SJCRH30 (cell line): ENCODE measurements around the gene ARID5B. TPM values are rescaled to one million over a fixed set of nuclear protein-coding genes. Genes with fewer than 3 reads are reported as not detected.
A peak's percentile ranks its signal among the peaks of the same experiment; 100 is the strongest.

ENCODE experiments used
- DNase-seq, 2 experiments: peaks; one replicate each; pipeline ENCODE4 v3.0.0-alpha.2; 2015 to 2020
- H3K27ac ChIP-seq: fragments of 250-450 bp; sonication (Bioruptor Pico); 2 replicates; pipeline ENCODE4 v1.5.1; 2020; ENCODE audit warnings: mild to moderate bottlenecking, moderate library complexity
- H3K27me3 ChIP-seq: fragments of 250-450 bp; sonication (Bioruptor Pico); 2 replicates; pipeline ENCODE4 v1.5.1; 2020; ENCODE audit warnings: mild to moderate bottlenecking, moderate library complexity
- H3K36me3 ChIP-seq: fragments of 250-450 bp; sonication (Bioruptor Pico); 2 replicates; pipeline ENCODE4 v1.5.1; 2020; ENCODE audit warnings: mild to moderate bottlenecking, moderate library complexity
- H3K4me1 ChIP-seq: fragments of 250-450 bp; sonication (Bioruptor Pico); 2 replicates; pipeline ENCODE4 v1.5.1; 2020; ENCODE audit warnings: mild to moderate bottlenecking, moderate library complexity
- H3K4me3 ChIP-seq: fragments of 250-450 bp; sonication (Bioruptor Pico); 2 replicates; pipeline ENCODE4 v1.5.1; 2020; ENCODE audit warnings: mild to moderate bottlenecking, moderate library complexity
- H3K9me3 ChIP-seq: fragments of 250-450 bp; sonication (Bioruptor Pico); replicated peaks from 2 replicates; pipeline ENCODE4 v1.5.1; 2020; ENCODE audit warnings: mild to moderate bottlenecking, moderate library complexity
- total RNA-seq: library from RNA; depleted of rRNA; stranded (reverse); fragments of >200 nt; shearing (Covaris generic); gene quantifications from 2 replicates; pipeline ENCODE4 v1.2.3, GENCODE V29; 2014

The ARID5B gene
- total RNA-seq, 1 experiment from 2014 or later = 10.3 TPM

GRCh38 chr10:62029401-62029800 lies 127.9 kb downstream of the ARID5B start:
- no peaks in the 10 kb centered on the region for H3K36me3 ChIP-seq
- H3K27ac ChIP-seq = no peak overlapping the region
- H3K4me3 ChIP-seq = no peak overlapping the region
- no peak for DNase-seq
- no peaks in the 10 kb centered on the region for H3K9me3 ChIP-seq
- H3K4me1 ChIP-seq = no peaks in the 10 kb centered on the region
- H3K27me3 ChIP-seq = no peaks in the 10 kb centered on the region

DNA sequence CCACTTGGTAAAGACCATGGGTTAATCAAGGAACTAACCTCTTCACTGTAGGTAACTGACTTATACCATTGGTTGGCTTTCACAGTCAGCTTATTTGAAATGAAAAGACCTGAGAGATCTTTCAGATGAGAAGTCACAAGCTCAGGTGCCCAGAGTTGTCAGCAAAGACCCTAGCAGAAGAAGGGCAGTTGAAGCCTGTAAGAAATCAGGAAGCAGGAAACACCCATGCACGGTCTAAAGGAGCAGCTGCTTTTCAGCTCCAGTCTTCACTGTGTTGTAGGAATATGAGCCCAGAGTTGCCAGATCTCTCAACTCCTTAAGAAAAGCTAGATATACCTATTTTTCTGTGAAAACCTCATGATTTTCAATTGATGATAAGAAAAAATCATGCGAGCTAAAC lies 130.0 kb downstream of the ARID5B start:
- H3K36me3 ChIP-seq = no peaks in the 10 kb centered on the region
- no peaks in the 10 kb centered on the region for H3K27me3 ChIP-seq
- DNase-seq = no peak
- no peaks in the 10 kb centered on the region for H3K9me3 ChIP-seq
- H3K4me3 ChIP-seq = no peak overlapping the region
- no peak overlapping the region for H3K27ac ChIP-seq
- H3K4me1 ChIP-seq = no peaks in the 10 kb centered on the region

DNA sequence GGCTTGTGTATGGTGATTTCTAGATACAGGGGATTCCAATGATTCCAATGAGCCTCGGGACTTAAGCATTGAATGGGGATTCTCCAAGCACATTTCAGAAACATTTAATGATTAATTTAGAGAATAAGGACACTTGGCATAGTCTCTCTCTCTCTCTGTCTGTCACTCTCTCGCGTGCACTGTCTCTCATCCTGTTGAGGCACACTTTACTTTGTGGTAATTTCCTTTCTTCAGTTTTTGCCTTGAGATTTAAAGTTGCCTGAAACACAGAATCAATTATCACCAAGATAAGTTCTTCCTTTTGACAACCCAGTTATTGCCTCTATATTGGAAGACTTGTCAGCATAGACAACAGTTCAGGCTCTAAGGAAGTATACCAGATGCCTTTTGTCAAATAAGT lies 131.6 kb downstream of the ARID5B start:
- H3K36me3 ChIP-seq = no peaks in the 10 kb centered on the region
- peaks cover 11% of the 10 kb centered on the region for H3K4me1 ChIP-seq
- DNase-seq = no peak
- no peak overlapping the region for H3K27ac ChIP-seq
- no peaks in the 10 kb centered on the region for H3K9me3 ChIP-seq
- no peak overlapping the region for H3K4me3 ChIP-seq
- H3K27me3 ChIP-seq = no peaks in the 10 kb centered on the region

DNA sequence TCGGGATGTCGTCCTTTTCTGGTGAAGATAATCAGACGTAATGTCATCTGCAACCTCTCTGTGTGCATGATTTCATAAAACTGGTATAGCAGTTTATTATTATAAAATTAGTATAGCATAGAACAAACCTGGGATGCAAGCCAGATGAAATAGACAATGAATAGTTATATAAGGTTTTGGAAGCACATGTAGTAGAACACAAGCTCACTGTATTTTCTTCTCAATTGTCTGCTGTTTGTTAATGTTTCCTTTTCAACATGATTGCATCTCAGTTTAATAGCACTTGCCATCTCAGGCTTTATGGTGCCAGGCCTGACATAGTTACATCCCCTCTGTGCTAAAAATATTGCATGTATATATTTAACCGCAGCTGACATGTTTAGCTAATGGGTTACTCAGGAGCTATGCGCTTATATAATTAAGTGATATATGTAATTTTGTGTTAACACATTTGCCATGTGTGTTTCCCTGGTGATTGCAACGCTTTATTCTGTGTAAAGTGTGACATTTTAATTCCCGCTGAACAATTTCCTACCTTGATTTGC lies 132.7 kb downstream of the ARID5B start:
- no peak for DNase-seq
- H3K27me3 ChIP-seq = no peaks in the 10 kb centered on the region
- H3K9me3 ChIP-seq = no peaks in the 10 kb centered on the region
- no peak overlapping the region for H3K4me3 ChIP-seq
- H3K36me3 ChIP-seq = no peaks in the 10 kb centered on the region
- no peak overlapping the region for H3K27ac ChIP-seq
- peaks cover 21% of the 10 kb centered on the region for H3K4me1 ChIP-seq

DNA sequence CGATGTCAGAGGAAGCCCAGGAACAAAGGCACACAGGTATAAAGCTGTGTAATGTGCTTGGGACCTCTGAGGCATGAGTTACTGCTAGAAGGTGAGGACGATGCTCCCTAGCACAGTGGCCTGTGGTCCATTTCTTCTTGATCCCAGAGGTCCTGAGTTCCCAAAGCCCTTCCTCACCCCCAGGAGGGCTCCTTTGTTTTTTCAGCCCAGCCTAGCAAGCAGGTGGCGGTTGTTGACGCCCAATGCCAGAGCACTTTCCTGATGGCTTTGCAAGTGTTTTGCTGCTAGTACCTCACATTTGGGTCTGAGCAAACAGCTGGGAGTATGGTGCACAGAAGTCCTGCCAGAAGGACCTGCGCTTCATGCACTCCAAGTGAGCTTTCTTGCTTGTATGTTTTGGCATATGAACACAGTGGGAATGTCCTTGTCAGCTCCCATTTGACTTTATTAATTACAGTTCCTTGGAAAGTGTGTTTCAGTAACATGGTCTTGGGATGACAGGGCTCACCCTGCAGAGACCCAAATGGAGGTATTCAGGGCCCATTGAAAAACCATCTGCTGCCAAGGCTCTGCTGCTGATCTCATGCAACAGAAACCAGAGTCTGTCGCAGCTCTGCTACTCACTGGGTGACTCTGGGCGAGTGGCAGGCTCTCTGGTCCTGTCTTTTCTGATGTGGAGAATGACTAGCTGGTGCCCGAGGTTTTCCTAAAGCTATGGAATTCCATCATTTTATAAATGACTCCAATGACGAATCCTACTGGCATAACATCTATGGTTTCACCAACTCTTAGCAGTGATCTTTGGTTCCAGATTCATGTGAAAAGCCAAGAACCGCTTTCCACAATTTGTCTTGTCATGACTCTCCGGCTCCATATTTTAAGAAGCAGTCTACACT lies 134.9 kb downstream of the ARID5B start:
- H3K4me3 ChIP-seq = no peak overlapping the region
- no peaks in the 10 kb centered on the region for H3K27me3 ChIP-seq
- no peak overlapping the region for H3K27ac ChIP-seq
- peak in 1 of 2 experiments; percentile 5 for DNase-seq
- no peaks in the 10 kb centered on the region for H3K36me3 ChIP-seq
- H3K4me1 ChIP-seq = peaks cover 23% of the 10 kb centered on the region
- no peaks in the 10 kb centered on the region for H3K9me3 ChIP-seq

DNA sequence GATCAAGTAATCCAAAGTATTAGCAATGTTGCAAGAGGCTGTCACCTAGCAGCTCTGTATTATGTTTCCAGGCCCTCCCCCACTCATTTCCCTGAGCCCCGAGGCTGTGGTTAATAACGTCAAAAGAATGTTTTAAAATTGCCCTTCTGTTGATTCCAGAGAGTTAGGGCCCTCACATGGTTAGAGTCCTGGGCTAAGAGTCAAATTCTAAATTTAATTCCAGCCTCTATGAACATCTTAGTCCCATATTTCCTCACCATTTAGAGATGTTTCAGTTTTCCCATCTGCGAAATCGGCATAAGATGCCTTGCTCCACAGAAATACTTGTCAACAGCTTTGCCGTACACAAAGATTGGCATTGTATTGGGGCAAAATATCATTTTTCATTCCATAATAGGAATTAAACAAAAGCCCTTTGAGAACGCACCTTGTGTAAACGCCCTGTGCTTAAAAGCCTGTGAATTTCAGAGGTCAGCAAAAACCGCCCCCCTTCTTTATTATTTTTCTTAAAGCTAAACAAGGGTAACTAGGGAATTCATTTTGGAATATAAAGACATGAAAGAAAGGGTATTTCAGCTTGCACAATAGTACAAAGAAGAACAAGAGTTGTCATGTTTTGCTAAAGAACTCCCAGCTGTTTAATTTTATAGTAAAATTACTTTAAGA lies 135.8 kb downstream of the ARID5B start:
- Histone ChIP-seq H3K4me1 (peaks cover 23% of the 10 kb centered on the region), H3K27me3 (no peaks in the 10 kb centered on the region), H3K36me3 (no peaks in the 10 kb centered on the region), H3K9me3 (no peaks in the 10 kb centered on the region), H3K4me3 (no peak overlapping the region), H3K27ac (0 out of 2 replicates have a peak overlapping the region, but pooled peaks have one; percentile 7)
- DNase-seq = peak in 1 of 2 experiments; percentile 31

DNA sequence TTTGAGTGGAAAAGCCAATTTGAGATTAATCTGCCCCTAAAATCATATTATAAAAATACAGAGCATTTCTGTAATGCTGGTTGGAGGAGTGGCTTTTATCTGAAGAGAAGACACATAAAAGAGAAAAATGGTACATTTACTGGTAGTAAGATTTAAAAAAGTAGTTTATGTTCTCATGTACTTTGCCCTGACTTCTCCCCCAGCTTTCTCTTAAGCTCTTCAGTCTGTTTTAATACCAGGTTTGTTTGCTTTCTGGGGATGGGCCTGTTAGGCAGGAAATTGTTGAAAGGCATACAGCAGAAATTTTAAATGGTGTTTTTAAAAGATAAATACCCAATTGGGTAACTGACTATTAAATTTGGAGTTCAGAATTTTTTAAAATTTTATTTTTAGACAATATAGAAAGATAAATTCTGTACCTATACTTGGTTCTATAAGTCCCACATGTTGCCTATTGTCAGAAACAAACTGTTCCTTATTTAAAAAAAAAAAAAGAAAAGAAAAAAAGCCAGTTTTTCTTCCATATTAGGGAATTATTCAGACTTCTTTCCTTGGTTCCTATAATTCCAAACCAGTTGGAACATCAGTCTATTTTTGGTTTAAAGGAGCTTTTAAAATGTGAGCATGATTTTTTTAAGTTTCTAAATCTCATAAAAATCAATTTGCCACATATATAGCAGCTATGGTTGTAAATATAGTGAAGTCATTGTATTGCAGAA lies 136.6 kb downstream of the ARID5B start:
- Histone ChIP-seq H3K9me3 (no peaks in the 10 kb centered on the region), H3K27ac (peak overlapping the region; percentile 39; the same call in 1 of the 2 replicates), H3K27me3 (no peaks in the 10 kb centered on the region), H3K4me1 (peaks cover 23% of the 10 kb centered on the region), H3K4me3 (no peak overlapping the region), H3K36me3 (no peaks in the 10 kb centered on the region)
- peak in 1 of 2 experiments; percentile 9 for DNase-seq

DNA sequence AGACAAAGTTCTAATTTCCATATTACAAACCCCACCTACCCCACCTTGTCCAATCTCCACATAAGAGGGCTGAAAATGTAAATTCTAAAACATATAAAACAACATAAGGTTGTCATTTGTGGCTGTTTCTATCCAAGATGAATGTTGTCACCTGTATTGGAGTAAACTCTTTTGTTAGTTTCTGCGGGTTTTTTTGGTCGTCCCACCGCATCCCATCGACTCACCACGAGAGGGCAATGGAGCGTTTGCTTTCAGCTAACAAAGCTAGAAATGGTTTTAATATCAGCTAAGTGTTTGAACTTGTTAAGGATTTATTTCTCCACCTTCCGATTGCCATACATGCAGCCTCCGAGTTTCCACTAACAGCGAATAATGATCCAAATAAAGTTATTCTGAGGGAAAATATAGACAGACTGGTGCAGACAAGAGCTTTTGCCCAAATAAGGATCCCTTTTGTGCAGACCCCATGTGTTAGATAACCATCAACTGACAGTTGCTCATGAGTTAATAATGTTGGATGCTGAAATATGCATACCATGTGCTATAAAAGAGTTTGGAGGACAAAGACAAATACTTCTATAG lies 137.2 kb downstream of the ARID5B start:
- Histone ChIP-seq H3K36me3 (no peaks in the 10 kb centered on the region), H3K9me3 (no peaks in the 10 kb centered on the region), H3K27ac (peak overlapping the region; percentile 39; the same call in 1 of the 2 replicates), H3K4me3 (no peak overlapping the region), H3K27me3 (no peaks in the 10 kb centered on the region), H3K4me1 (peaks cover 23% of the 10 kb centered on the region)
- DNase-seq = peak; percentile 44 to 68

DNA sequence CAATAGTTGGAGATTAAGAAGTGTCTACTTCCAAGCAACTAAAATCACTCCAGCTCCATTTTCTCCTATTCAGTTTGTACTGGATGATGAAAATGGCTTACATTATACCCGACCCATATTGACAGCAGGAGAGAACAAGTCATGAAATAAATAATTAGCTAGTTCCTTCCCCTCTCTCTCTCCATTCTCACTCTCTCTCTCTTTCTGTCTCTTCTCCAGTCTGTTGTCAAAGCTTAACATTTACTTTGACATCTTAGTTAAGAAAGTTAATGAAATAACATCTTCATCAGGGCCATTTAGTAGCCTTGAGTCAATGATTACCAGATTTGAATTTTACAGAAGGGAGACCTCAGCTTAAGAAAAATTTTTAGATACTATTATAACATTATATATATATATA lies 138.5 kb downstream of the ARID5B start:
- H3K27me3 ChIP-seq = no peaks in the 10 kb centered on the region
- DNase-seq = no peak
- no peak overlapping the region for H3K4me3 ChIP-seq
- peaks cover 23% of the 10 kb centered on the region for H3K4me1 ChIP-seq
- no peaks in the 10 kb centered on the region for H3K9me3 ChIP-seq
- no peak overlapping the region for H3K27ac ChIP-seq
- H3K36me3 ChIP-seq = no peaks in the 10 kb centered on the region

- H3K36me3 ChIP-seq = no peaks in the 10 kb centered on the region
- no peaks in the 10 kb centered on the region for H3K27me3 ChIP-seq
- no peak overlapping the region for H3K4me3 ChIP-seq
- no peak overlapping the region for H3K27ac ChIP-seq
- H3K4me1 ChIP-seq = peaks cover 25% of the 10 kb centered on the region
- DNase-seq = no peak
- no peaks in the 10 kb centered on the region for H3K9me3 ChIP-seq
These were observed 139.4 kb downstream of the ARID5B start for GRCh38 chr10:62040881-62041280.

GRCh38 chr10:62043421-62044021 lies 142.0 kb downstream of the ARID5B start:
- Histone ChIP-seq H3K27me3 (no peaks in the 10 kb centered on the region), H3K9me3 (no peaks in the 10 kb centered on the region), H3K4me1 (peaks cover 36% of the 10 kb centered on the region), H3K27ac (no peak overlapping the region), H3K4me3 (no peak overlapping the region), H3K36me3 (no peaks in the 10 kb centered on the region)
- DNase-seq = no peak

DNA sequence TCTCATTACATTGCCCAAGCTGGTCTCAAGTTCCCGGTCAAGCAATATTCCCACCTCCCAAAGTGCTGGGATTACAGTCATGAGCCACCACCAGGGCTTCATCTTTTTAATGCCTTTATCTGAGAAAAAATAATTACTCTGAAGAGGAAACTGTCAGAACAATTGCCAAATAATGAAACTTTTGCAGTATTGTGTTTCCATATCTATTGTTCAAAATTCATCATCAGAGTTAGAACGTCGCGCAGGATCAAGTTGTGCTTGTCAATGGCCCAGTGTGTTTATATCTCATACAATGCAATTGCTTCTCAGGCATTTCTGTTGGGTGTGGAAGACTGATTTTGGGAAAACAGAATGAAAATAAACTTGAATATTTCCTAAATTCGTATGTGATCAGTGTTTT lies 143.1 kb downstream of the ARID5B start:
- no peak overlapping the region for H3K27ac ChIP-seq
- no peaks in the 10 kb centered on the region for H3K27me3 ChIP-seq
- DNase-seq = no peak
- no peaks in the 10 kb centered on the region for H3K9me3 ChIP-seq
- H3K36me3 ChIP-seq = no peaks in the 10 kb centered on the region
- H3K4me1 ChIP-seq = peaks cover 28% of the 10 kb centered on the region
- no peak overlapping the region for H3K4me3 ChIP-seq

- DNase-seq = peak in 1 of 2 experiments; percentile 8
- Histone ChIP-seq H3K4me3 (no peak overlapping the region), H3K36me3 (no peaks in the 10 kb centered on the region), H3K9me3 (no peaks in the 10 kb centered on the region), H3K4me1 (peaks cover 28% of the 10 kb centered on the region), H3K27me3 (no peaks in the 10 kb centered on the region), H3K27ac (peak overlapping the region; percentile 4; the same call in 1 of the 2 replicates)
These were observed 144.4 kb downstream of the ARID5B start for GRCh38 chr10:62045765-62046521.
